Measurements from ENCODE around the gene KMT5B. TPM values are rescaled to one million over a fixed set of nuclear protein-coding genes. Genes with fewer than 3 reads are reported as not detected.

The KMT5B gene
- total RNA-seq, 1 experiment from 2014 or later, result 35.1 TPM

DNA sequence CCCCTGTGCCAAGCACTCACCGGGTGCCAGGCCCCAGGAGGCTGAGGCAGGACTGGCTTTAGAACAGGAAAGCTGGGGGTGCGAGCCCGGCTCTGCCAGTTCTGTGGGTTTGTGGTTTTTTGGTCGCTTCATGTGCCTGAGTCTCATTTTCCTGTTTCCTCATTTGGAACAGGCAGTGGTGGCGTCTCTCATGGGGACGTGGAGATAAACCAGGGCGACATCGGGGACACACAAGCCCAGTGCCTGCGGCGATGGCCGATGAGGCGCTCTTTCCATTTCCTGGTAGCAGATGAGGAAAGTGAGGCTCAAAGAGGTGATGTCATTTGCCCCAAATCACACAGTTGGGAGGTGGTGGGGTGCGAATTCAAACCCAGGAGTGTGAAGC lies 71.1 kb downstream of the KMT5B start:
- CTCF ChIA-PET, result no interaction called here

DNA sequence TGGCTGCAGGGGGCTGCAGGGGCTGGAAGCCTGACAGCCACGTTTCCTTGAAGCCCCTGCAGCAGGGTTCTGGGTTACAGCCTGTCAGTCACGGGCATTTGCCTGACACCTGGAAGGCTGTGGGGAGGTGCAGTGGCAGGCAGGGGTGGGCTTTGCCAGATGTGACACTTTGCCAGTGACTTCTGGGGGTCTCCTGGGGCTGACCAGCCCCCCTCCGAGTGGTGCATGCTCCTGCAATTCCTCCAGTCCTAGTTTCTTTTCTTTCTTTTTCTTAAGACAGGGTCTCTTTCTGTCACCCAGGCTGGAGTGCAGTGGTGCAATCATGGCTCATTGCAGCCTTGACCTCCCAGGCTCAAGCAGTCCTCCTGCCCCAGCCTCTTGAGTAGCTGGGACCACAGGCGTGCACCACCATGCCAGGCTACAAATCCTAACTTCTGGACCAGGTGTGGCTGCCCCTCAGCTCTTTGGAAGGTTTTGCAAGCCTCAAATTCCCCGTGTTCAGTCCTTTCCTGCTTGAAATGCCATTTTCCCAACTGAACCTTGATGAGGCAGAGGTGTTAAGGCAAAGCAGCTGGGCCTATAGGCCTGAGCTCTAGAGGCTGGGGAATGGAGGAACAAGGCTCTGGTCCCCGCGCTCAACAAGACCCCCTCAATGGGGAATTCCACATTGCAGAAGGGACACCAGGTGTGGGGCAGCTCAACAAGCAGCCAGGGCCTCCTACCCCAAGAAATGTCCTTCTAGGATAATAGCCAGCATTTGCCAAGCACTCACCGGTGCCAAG lies 71.7 kb downstream of the KMT5B start:
- Histone ChIP-seq H3K36me3 (ENCODE audit: control insufficient read depth in 1 of 2, insufficient read depth in 2 of 2, low read length in 2 of 2) (no peaks in the 10 kb centered on the region), H3K9me3 (ENCODE audit: control insufficient read depth in 1 of 2, insufficient read depth in 1 of 2, low read depth in 1 of 2, low read length in 2 of 2) (no peaks in the 10 kb centered on the region), H2AFZ (ENCODE audit: low read depth, low read length, poor library complexity, severe bottlenecking) (no peak overlapping the region), H3K9ac (ENCODE audit: low read length) (no peak overlapping the region), H3K27ac (ENCODE audit: low read depth, low read length) (no peak overlapping the region), H3K4me3 (replicated peaks in 1 of 2; ENCODE audit: low read depth in 1 of 2, low read length in 2 of 2) (no peak overlapping the region), H3K27me3 (ENCODE audit: insufficient read depth, low read length) (no peaks in the 10 kb centered on the region), H3K79me2 (ENCODE audit: insufficient read depth, low read length) (no peaks in the 10 kb centered on the region), H3K9me2 (ENCODE audit: insufficient read depth) (no peaks in the 10 kb centered on the region), H4K20me1 (ENCODE audit: insufficient read depth) (no peaks in the 10 kb centered on the region), H3K4me1 (ENCODE audit: control insufficient read depth in 1 of 2, insufficient read depth in 2 of 2, low read length in 2 of 2) (peaks cover 5 to 13% of the 10 kb centered on the region in 2 experiments; a peak in 3 of 4 replicates), H3K4me2 (ENCODE audit: low read length) (no peak overlapping the region)
- DNase-seq (ENCODE audit: low read depth, low spot score), result no peak
- POLR2A ChIA-PET, result no interaction called here
- intact Hi-C loops (cut with micrococcal nuclease), result no loop called here
- CTCF ChIA-PET, result no interaction called here
- RAD21 ChIA-PET (ENCODE audit: low non-redundant PET in 1 of 2, low total read pairs in 2 of 2, uncharacterized antibody in 2 of 2, unreplicated experiment in 2 of 2), result no interaction called here
- BruUV-seq (replicated peaks), result no TSS peak
- no peak for ATAC-seq
- no peak for TF ChIP-seq ZNF274 (IDR thresholded peaks at IDR 0.05; ENCODE audit: low read depth, low read length)

More for the DNA sequence above, 71.1 kb downstream of the KMT5B start:
- RAD21 ChIA-PET (ENCODE audit: low non-redundant PET in 1 of 2, low total read pairs in 2 of 2, uncharacterized antibody in 2 of 2, unreplicated experiment in 2 of 2), result no interaction called here
- Histone ChIP-seq H3K4me3 (replicated peaks in 1 of 2; ENCODE audit: low read depth in 1 of 2, low read length in 2 of 2) (no peak overlapping the region), H3K9me2 (ENCODE audit: insufficient read depth) (no peaks in the 10 kb centered on the region), H3K4me2 (ENCODE audit: low read length) (no peak overlapping the region), H4K20me1 (ENCODE audit: insufficient read depth) (no peaks in the 10 kb centered on the region), H3K36me3 (ENCODE audit: control insufficient read depth in 1 of 2, insufficient read depth in 2 of 2, low read length in 2 of 2) (no peaks in the 10 kb centered on the region), H2AFZ (ENCODE audit: low read depth, low read length, poor library complexity, severe bottlenecking) (no peak overlapping the region), H3K4me1 (ENCODE audit: control insufficient read depth in 1 of 2, insufficient read depth in 2 of 2, low read length in 2 of 2) (peaks cover 11 to 19% of the 10 kb centered on the region in 2 experiments; a peak in 3 of 4 replicates), H3K9me3 (ENCODE audit: control insufficient read depth in 1 of 2, insufficient read depth in 1 of 2, low read depth in 1 of 2, low read length in 2 of 2) (no peaks in the 10 kb centered on the region), H3K9ac (ENCODE audit: low read length) (no peak overlapping the region), H3K79me2 (ENCODE audit: insufficient read depth, low read length) (no peaks in the 10 kb centered on the region), H3K27me3 (ENCODE audit: insufficient read depth, low read length) (no peaks in the 10 kb centered on the region), H3K27ac (ENCODE audit: low read depth, low read length) (no peak overlapping the region)
- no peak for DNase-seq (ENCODE audit: low read depth, low spot score)
- TF ChIP-seq SIN3A (IDR thresholded peaks at IDR 0.05; ENCODE audit: low read depth) (no peak), EZH2 (IDR thresholded peaks at IDR 0.05) (no peak)
- intact Hi-C loops (cut with micrococcal nuclease), result no loop called here
- BruUV-seq (replicated peaks), result no TSS peak
- no peak for ATAC-seq
- POLR2A ChIA-PET, result no interaction called here

All from HCT116 (cell line).